LNCaP clone FGC (cell line): Measurements from ENCODE around the gene CEP164.

Experiments
- DNase-seq: peaks from one replicate; pipeline ENCODE4 v3.0.0-alpha.2; 2011; ENCODE audit warnings: low read depth
- H3K4me3 ChIP-seq: 2 replicates; pipeline ENCODE4 v1.5.1; 2011; ENCODE audit warnings: mild to moderate bottlenecking, low read depth, low read length, control low read depth
- CTCF ChIP-seq: IDR thresholded peaks from 2 replicates; pipeline ENCODE4 v1.5.1; 2012; ENCODE audit warnings: mild to moderate bottlenecking; ENCODE audit not compliant: control insufficient read depth, insufficient read depth; ENCODE audit errors: extremely low read depth

Gene CEP164

DNA sequence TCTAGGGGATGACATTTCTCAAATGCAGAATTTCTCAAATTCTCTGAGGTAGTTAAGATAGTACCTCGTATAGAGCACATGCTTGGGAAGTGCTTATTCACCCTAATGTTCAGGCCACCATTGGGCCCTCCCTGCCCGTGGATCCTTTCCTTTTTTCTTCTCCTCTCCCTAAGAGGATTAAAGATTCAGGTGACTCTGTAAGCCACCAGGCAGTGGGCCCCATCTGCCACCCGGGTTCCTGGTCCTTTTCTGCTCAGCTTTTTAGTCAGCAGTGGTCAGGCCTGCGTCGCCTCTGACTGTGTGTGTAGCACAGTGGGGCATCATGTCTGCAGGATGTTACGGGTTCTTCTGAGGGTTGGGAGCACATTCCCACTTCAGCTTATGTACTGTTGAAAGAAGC, 7.2 kb downstream of the CEP164 start:
- TF ChIP-seq CTCF = no peak
- no peak overlapping the region for H3K4me3 ChIP-seq
- DNase-seq = no peak

DNA sequence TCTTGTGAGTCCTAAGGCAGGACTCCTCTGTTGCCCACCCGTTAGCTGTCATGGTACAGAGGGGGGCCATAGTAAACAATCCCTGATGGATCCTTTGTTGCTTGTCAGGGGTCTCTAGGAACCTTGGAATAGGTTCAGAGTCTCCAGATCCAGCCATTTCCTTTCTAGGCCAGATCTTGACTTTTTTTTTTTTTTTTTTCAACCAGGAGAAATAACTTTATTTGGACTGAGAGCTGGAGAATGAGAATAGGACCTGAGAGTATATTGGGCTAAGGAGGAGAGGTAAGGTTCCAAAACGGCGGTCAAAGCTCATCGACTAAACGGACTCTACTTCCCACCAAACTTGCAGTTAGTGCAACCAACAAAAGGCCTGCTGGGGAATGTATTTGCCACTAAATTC, 7.7 kb downstream of the CEP164 start:
- H3K4me3 ChIP-seq = no peak overlapping the region
- no peak for DNase-seq
- TF ChIP-seq CTCF = no peak

- DNase-seq = no peak
- no peak overlapping the region for H3K4me3 ChIP-seq
- TF ChIP-seq CTCF = no peak
Measured at GRCh38 chr11:117337076-117337475, 9.4 kb downstream of the CEP164 start.

DNA sequence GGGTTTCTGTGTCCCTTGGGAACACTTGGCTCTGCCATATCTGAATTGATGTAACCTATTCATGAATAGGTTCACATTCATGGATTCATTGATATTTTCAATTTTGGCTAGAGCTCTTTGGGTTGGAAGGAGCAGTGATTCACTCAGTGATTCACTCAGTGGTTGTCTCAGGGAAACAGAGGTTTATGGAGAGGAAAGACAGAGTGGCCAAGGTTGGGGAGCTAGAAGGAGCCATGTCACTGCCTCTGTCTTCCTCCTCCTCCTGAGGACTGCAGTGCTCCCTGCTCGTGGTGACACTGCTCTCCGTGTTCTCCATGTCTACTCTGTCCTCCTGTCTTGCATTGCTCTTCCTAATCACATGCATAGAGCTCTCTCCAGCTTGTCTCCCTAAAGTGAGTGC, 17.4 kb downstream of the CEP164 start:
- no peak for DNase-seq
- no peak for TF ChIP-seq CTCF
- H3K4me3 ChIP-seq = no peak overlapping the region

DNA sequence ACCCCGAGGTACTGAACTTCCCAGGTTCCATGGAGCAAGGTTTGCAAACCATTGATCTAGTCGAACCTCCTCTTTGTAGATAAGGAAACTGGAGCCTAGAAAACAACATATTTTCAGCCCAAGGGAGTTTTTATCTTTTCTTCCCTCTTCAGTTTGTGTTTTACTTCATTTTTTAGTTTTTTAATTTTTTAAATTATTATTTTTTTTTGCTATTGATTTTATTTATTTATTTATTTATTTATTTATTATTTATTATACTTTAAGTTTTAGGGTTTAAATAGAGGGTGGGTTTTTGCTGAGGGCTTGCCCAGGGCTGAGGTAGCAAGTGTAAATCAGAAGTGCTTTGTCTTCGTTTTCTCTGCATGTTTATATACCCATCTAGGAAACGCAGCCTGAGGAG, 26.9 kb downstream of the CEP164 start:
- no peak for DNase-seq
- no peak overlapping the region for H3K4me3 ChIP-seq
- TF ChIP-seq CTCF = no peak

GRCh38 chr11:117356126-117356890, 28.7 kb downstream of the CEP164 start:
- no peak overlapping the region for H3K4me3 ChIP-seq
- DNase-seq = no peak
- no peak for TF ChIP-seq CTCF

DNA sequence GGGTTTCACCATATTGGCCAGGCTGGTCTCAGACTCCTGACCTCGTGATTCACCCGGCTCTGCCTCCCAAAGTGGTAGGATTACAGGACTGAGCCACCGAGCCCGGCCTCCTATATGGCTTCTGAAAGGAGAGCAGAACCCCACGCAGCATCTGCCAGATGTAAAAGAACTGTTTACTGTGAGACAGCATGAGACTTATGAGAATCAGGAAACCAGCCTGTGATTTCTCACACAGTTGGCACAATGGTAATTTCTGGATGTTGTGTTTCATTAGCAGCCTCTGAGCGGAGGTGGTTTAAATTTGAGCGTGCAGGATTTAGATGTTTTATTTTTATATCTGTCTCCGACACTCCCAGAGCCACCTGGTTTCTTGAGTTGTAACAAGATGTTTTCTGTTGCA, 33.8 kb downstream of the CEP164 start:
- DNase-seq = no peak
- TF ChIP-seq CTCF = no peak
- H3K4me3 ChIP-seq = no peak overlapping the region
